OCI-LY1 (cell line): ENCODE measurements around the gene CDH4.

Experiments used
- H2AFZ ChIP-seq: fragments of 200-600 bp; sonication (generic), shearing (Covaris generic); 2 replicates; pipeline ENCODE4 v1.6.0; 2014; ENCODE audit warnings: antibody characterized with exemption, mild to moderate bottlenecking, low read length
- H3F3A ChIP-seq: fragments of 200-600 bp; sonication (generic), shearing (Covaris generic); 2 replicates; pipeline ENCODE4 v1.6.0; 2014; ENCODE audit warnings: mild to moderate bottlenecking, antibody characterized with exemption, low read length, moderate library complexity; ENCODE audit not compliant: insufficient read depth
- H3K27ac ChIP-seq: fragments of 200-600 bp; sonication (generic); 2 replicates; pipeline ENCODE4 v1.5.1; 2014; ENCODE audit warnings: low read length, mixed run types, mild to moderate bottlenecking, low read depth; ENCODE audit not compliant: poor library complexity, severe bottlenecking
- H3K27me3 ChIP-seq: fragments of 200-600 bp; sonication (generic); 2 replicates; pipeline ENCODE4 v1.6.0; 2014; ENCODE audit warnings: antibody characterized with exemption, mild to moderate bottlenecking, low read length, moderate library complexity; ENCODE audit not compliant: insufficient read depth
- H3K36me3 ChIP-seq: fragments of 200-600 bp; sonication (generic); 2 replicates; pipeline ENCODE4 v1.6.1; 2014; ENCODE audit warnings: mild to moderate bottlenecking, antibody characterized with exemption, low read length, moderate library complexity, mixed read lengths; ENCODE audit not compliant: insufficient read depth
- H3K4me1 ChIP-seq: fragments of 200-600 bp; sonication (generic); 2 replicates; pipeline ENCODE4 v1.5.1; 2014; ENCODE audit warnings: mild to moderate bottlenecking, low read length, moderate library complexity; ENCODE audit not compliant: insufficient read depth, severe bottlenecking
- H3K4me2 ChIP-seq: fragments of 200-600 bp; sonication (generic), shearing (Covaris generic); 2 replicates; pipeline ENCODE4 v1.6.1; 2014; ENCODE audit warnings: low read length
- H3K4me3 ChIP-seq: fragments of 200-600 bp; sonication (generic); 2 replicates; pipeline ENCODE4 v1.5.1; 2014; ENCODE audit warnings: low read length, low read depth, mild to moderate bottlenecking, mixed read lengths; ENCODE audit not compliant: poor library complexity, severe bottlenecking
- H3K79me2 ChIP-seq: fragments of 200-600 bp; shearing (Covaris generic); 2 replicates; pipeline ENCODE4 v1.6.1; 2016; ENCODE audit warnings: mixed run types, low read length, mixed read lengths; ENCODE audit not compliant: insufficient read depth
- H3K9ac ChIP-seq: fragments of 200-600 bp; sonication (generic), shearing (Covaris generic); 2 replicates; pipeline ENCODE4 v1.6.1; 2014; ENCODE audit warnings: mild to moderate bottlenecking, low read length, mixed read lengths
- H3K9me2 ChIP-seq: fragments of 200-600 bp; sonication (generic), shearing (Covaris generic); 2 replicates; pipeline ENCODE4 v1.6.1; 2014; ENCODE audit warnings: low read depth, mild to moderate bottlenecking, low read length, mixed read lengths
- H3K9me3 ChIP-seq: fragments of 200-600 bp; shearing (Covaris generic); 2 replicates; pipeline ENCODE4 v1.6.1; 2014; ENCODE audit warnings: low read length, mixed read lengths
- H4K20me1 ChIP-seq: fragments of 200-600 bp; sonication (generic), shearing (Covaris generic); 2 replicates; pipeline ENCODE4 v1.6.0; 2016; ENCODE audit warnings: mild to moderate bottlenecking, low read length; ENCODE audit not compliant: insufficient read depth
- EZH2 ChIP-seq: fragments of 200-600 bp; sonication (generic), shearing (Covaris generic); IDR thresholded peaks from 2 replicates; pipeline ENCODE4 v1.8.0; 2017; ENCODE audit warnings: borderline replicate concordance, mixed run types, mild to moderate bottlenecking, antibody characterized with exemption, low read length, moderate library complexity, mixed read lengths
- TF ChIP-seq, protein P1 (sequence below): fragments of 200-600 bp; sonication (generic), shearing (Covaris generic); IDR thresholded peaks from 2 replicates; pipeline ENCODE4 v1.5.1; 2017; ENCODE audit warnings: mild to moderate bottlenecking, antibody characterized with exemption, low read length, moderate library complexity, mixed read lengths

CDH4 gene

DNA sequence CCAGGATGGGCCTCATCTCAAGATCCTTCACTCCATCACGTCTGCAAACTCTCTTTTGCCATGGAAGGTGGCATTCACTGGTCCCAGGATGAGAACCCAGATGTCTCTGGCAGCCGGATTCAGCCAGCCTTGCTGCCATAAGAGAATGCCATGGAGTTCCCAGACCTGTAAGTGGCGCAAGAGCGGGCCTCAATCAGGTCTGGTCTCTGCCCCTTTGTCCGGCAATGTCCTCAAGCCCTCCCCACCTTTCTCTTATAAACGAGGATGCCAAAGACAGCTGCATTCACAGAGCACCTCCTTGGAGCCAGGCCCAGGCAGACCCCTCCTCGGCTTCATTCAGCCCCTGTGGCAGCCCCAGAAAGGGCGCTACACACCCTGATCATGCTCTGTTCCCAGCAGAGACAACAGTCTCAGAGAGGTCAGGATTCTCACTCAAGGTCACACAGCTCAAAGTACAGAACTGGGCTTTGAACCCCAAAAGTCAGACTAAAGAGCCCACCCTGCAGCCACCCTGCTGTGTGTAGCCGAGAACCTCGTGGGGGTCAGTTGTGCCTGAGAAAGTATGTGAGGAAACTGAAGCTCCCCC, 549.9 kb downstream of the CDH4 start:
- Histone ChIP-seq H3K9me2 (no peaks in the 10 kb centered on the region), H3K79me2 (no peaks in the 10 kb centered on the region), H3K36me3 (no peaks in the 10 kb centered on the region), H3K4me3 (no peak overlapping the region), H3K9me3 (no peaks in the 10 kb centered on the region), H4K20me1 (no peaks in the 10 kb centered on the region), H3K27ac (no peak overlapping the region), H3K4me2 (no peak overlapping the region), H3K4me1 (no peaks in the 10 kb centered on the region), H2AFZ (no peak overlapping the region), H3K27me3 (peaks cover 7% of the 10 kb centered on the region; the same call in 1 of the 2 replicates), H3K9ac (no peak overlapping the region), H3F3A (no peaks in the 10 kb centered on the region)
- TF ChIP-seq, protein P1, sequence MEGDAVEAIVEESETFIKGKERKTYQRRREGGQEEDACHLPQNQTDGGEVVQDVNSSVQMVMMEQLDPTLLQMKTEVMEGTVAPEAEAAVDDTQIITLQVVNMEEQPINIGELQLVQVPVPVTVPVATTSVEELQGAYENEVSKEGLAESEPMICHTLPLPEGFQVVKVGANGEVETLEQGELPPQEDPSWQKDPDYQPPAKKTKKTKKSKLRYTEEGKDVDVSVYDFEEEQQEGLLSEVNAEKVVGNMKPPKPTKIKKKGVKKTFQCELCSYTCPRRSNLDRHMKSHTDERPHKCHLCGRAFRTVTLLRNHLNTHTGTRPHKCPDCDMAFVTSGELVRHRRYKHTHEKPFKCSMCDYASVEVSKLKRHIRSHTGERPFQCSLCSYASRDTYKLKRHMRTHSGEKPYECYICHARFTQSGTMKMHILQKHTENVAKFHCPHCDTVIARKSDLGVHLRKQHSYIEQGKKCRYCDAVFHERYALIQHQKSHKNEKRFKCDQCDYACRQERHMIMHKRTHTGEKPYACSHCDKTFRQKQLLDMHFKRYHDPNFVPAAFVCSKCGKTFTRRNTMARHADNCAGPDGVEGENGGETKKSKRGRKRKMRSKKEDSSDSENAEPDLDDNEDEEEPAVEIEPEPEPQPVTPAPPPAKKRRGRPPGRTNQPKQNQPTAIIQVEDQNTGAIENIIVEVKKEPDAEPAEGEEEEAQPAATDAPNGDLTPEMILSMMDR: no peak
- no peak for TF ChIP-seq EZH2

DNA sequence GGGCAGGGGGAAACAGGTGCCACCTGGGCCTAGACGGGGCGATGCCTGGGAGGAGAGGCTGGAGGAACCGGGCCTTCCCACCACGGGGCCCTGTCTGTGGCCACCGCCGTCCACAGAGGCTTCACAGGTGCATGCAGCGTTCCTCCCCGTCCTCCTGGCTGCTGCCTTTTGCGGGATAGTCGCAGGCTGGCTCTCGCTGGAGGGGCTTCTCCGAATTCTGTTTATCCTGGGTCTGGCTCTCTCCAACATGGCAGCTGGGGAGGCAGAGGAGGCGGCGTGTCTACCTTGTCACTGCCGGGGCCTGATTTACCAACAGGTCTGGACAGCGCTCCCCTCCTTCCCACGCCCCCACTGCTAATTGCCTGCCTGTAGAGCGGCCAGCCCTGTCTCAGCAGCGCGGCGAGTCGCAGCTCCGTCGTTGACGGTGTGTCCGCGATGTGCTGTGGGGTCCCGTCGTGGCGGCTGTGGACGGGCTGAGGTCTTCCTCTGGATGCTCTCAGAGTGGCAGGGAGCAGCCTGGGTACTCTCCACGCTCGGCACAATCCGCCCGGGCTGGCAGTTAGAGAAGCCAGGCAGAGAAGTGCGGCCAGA, 550.8 kb downstream of the CDH4 start:
- Histone ChIP-seq H2AFZ (no peak overlapping the region), H3K79me2 (no peaks in the 10 kb centered on the region), H3K4me1 (no peaks in the 10 kb centered on the region), H3K4me2 (no peak overlapping the region), H3K27me3 (peaks cover 7% of the 10 kb centered on the region; the same call in 1 of the 2 replicates), H4K20me1 (no peaks in the 10 kb centered on the region), H3K9me2 (no peaks in the 10 kb centered on the region), H3K9me3 (no peaks in the 10 kb centered on the region), H3K4me3 (no peak overlapping the region), H3K27ac (no peak overlapping the region), H3K9ac (no peak overlapping the region), H3F3A (no peaks in the 10 kb centered on the region), H3K36me3 (no peaks in the 10 kb centered on the region)
- TF ChIP-seq EZH2: no peak
- TF ChIP-seq, protein P1: no peak

DNA sequence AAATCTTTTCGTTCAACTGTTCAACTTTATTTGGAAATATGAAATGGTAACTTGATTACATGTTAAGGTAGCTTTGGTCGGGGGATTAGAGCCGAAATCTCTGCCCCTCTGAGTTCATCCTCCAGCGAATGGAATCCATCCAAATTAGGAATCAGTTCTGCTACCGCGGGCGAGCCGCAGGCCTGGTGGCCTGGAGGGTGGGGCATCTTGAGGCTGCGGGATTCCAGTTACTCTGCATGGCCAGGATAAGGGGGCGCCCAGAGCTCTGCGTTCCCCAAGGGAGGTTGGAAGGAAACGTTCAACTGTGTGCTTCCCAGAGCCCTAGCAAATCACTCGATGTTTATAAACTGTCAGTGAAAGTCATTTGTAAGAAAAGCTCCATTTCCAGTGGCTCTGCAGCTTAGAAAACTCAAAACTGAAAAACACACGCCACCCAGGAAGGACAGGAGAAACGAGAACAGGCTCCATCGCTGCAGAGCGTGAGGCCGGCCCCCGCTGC, 551.4 kb downstream of the CDH4 start:
- no peak for TF ChIP-seq EZH2
- TF ChIP-seq, protein P1: no peak
- H3K27me3 ChIP-seq: peaks cover 7% of the 10 kb centered on the region; the same call in 1 of the 2 replicates
- no peak overlapping the region for H2AFZ ChIP-seq
- H3K4me2 ChIP-seq: no peak overlapping the region
- H3F3A ChIP-seq: no peaks in the 10 kb centered on the region
- no peak overlapping the region for H3K27ac ChIP-seq
- H3K9ac ChIP-seq: no peak overlapping the region
- no peaks in the 10 kb centered on the region for H3K79me2 ChIP-seq
- no peak overlapping the region for H3K4me3 ChIP-seq
- no peaks in the 10 kb centered on the region for H3K9me3 ChIP-seq
- H3K4me1 ChIP-seq: no peaks in the 10 kb centered on the region
- no peaks in the 10 kb centered on the region for H3K36me3 ChIP-seq
- H4K20me1 ChIP-seq: no peaks in the 10 kb centered on the region
- H3K9me2 ChIP-seq: no peaks in the 10 kb centered on the region
